WTC11 (cell line): ENCODE data around the gene GREB1. TPM values are rescaled to one million over a fixed set of nuclear protein-coding genes. Genes with fewer than 3 reads are reported as not detected.

Experiments used
- ATAC-seq: fragments of 200-7000 bp; cut with Tn5 transposase; 2 replicates; pipeline ENCODE4 v1.10.0; 2021; ENCODE audit warnings: mild to moderate bottlenecking, moderate library complexity
- CTCF ChIA-PET: fragments of 300-600 bp; sonication (Branson Sonifier 250); formaldehyde crosslinking; loops from one replicate; lab custom pipeline; 2021; ENCODE audit warnings: antibody characterized with exemption; lab: Charles Lee
- POLR2A ChIA-PET: fragments of 350-600 bp; sonication (Branson Sonifier 250); formaldehyde crosslinking; loops from one replicate; lab custom pipeline; 2021; ENCODE audit warnings: antibody characterized with exemption; lab: Charles Lee
- DNase-seq: peaks from one replicate; pipeline ENCODE4 v3.0.0; 2021; ENCODE audit warnings: low spot score
- H3K27ac Mint-ChIP-seq: 2 replicates; pipeline ENCODE4 v1.8.0; 2021; ENCODE audit warnings: mixed read lengths
- H3K27me3 Mint-ChIP-seq: 2 replicates; pipeline ENCODE4 v1.8.0; 2021; ENCODE audit warnings: low read depth, mild to moderate bottlenecking, moderate library complexity, mixed read lengths
- H3K36me3 Mint-ChIP-seq: 2 replicates; pipeline ENCODE4 v1.8.0; 2021; ENCODE audit warnings: mixed read lengths
- H3K4me1 Mint-ChIP-seq: 2 replicates; pipeline ENCODE4 v1.8.0; 2022; ENCODE audit warnings: mixed read lengths
- H3K4me3 Mint-ChIP-seq: 2 replicates; pipeline ENCODE4 v1.8.0; 2021; ENCODE audit warnings: mild to moderate bottlenecking, moderate library complexity, mixed read lengths
- H3K9me3 Mint-ChIP-seq: 2 replicates; pipeline ENCODE4 v1.8.0; 2021; ENCODE audit warnings: mixed read lengths
- CREM ChIP-seq: sonication (generic); formaldehyde crosslinking; IDR thresholded peaks from 2 replicates; pipeline ENCODE4 v1.8.1; 2022; ENCODE audit warnings: mild to moderate bottlenecking, missing genetic modification reagents, moderate library complexity
- GRHL2 ChIP-seq: fragments of 250-450 bp; sonication (Bioruptor Pico); IDR thresholded peaks from 2 replicates; pipeline ENCODE4 v1.8.0; 2022; ENCODE audit warnings: mild to moderate bottlenecking, moderate library complexity; ENCODE audit not compliant: insufficient replicate concordance, severe bottlenecking
- KAT7 ChIP-seq: sonication (generic); formaldehyde crosslinking; IDR thresholded peaks from 2 replicates; pipeline ENCODE4 v1.8.1; 2023; ENCODE audit warnings: missing genetic modification reagents, mild to moderate bottlenecking, borderline replicate concordance
- MXD4 ChIP-seq: fragments of 250-450 bp; sonication (Bioruptor Pico); IDR thresholded peaks from 2 replicates; pipeline ENCODE4 v1.8.0; 2021; ENCODE audit warnings: mild to moderate bottlenecking, moderate library complexity, borderline replicate concordance
- NFE2L1 ChIP-seq: sonication (generic); formaldehyde crosslinking; IDR thresholded peaks from 2 replicates; pipeline ENCODE4 v1.8.1; 2023; ENCODE audit warnings: missing genetic modification reagents
- NR1H2 ChIP-seq: sonication (generic); formaldehyde crosslinking; IDR thresholded peaks from 2 replicates; pipeline ENCODE4 v1.9.0; 2021; ENCODE audit warnings: mild to moderate bottlenecking, moderate library complexity, missing genetic modification reagents
- NR3C1 ChIP-seq: sonication (generic); formaldehyde crosslinking; conservative IDR thresholded peaks from 2 replicates; pipeline ENCODE4 v1.8.1; 2023; ENCODE audit warnings: low read depth, mild to moderate bottlenecking, missing genetic modification reagents
- PRRX2 ChIP-seq: fragments of 250-450 bp; sonication (Bioruptor Pico); IDR thresholded peaks from 2 replicates; pipeline ENCODE4 v1.8.0; 2021; ENCODE audit warnings: mild to moderate bottlenecking
- SP1 ChIP-seq: sonication (generic); formaldehyde crosslinking; conservative IDR thresholded peaks from 2 replicates; pipeline ENCODE4 v1.8.1; 2022; ENCODE audit warnings: missing genetic modification reagents
- TP53 ChIP-seq: sonication (generic); formaldehyde crosslinking; IDR thresholded peaks from 2 replicates; pipeline ENCODE4 v1.8.1; 2023; ENCODE audit warnings: mild to moderate bottlenecking, missing genetic modification reagents
- ZNF423 ChIP-seq: fragments of 250-450 bp; sonication (Bioruptor Pico); IDR thresholded peaks from 2 replicates; pipeline ENCODE4 v2.1.2; 2022; ENCODE audit warnings: mild to moderate bottlenecking, moderate library complexity
- total RNA-seq: library from RNA; stranded (reverse); gene quantifications from 3 replicates; pipeline ENCODE4 v1.2.3, GENCODE V29; 2021
- TF ChIP-seq, protein P1 (sequence below): fragments of 250-450 bp; sonication (Bioruptor Pico); IDR thresholded peaks from 2 replicates; pipeline ENCODE4 v1.8.0; 2021; ENCODE audit warnings: mild to moderate bottlenecking
- TF ChIP-seq, protein P2 (sequence below): sonication (generic); formaldehyde crosslinking; conservative IDR thresholded peaks from 2 replicates; pipeline ENCODE4 v1.8.1; 2022; ENCODE audit warnings: mild to moderate bottlenecking, missing genetic modification reagents
- TF ChIP-seq, protein P3 (sequence below): sonication (generic); formaldehyde crosslinking; IDR thresholded peaks from 2 replicates; pipeline ENCODE4 v1.8.0; 2022; ENCODE audit warnings: mild to moderate bottlenecking, missing genetic modification reagents
- TF ChIP-seq, protein P4 (sequence below): sonication (generic); formaldehyde crosslinking; IDR thresholded peaks from 2 replicates; pipeline ENCODE4 v1.8.0; 2023; ENCODE audit warnings: missing genetic modification reagents
- TF ChIP-seq, protein P5 (sequence below): sonication (generic); formaldehyde crosslinking; IDR thresholded peaks from 2 replicates; pipeline ENCODE4 v1.8.1; 2023; ENCODE audit warnings: mild to moderate bottlenecking, missing genetic modification reagents, borderline replicate concordance
- TF ChIP-seq, protein P6 (sequence below): sonication (generic); formaldehyde crosslinking; IDR thresholded peaks from 2 replicates; pipeline ENCODE4 v1.8.0; 2022; ENCODE audit warnings: missing genetic modification reagents
- TF ChIP-seq, protein P7 (sequence below): fragments of 250-450 bp; sonication (Bioruptor Pico); IDR thresholded peaks from 2 replicates; pipeline ENCODE4 v2.1.2; 2022; ENCODE audit warnings: mild to moderate bottlenecking, moderate library complexity

GREB1 gene
- total RNA-seq, 1 experiment from 2014 or later = 35.7 TPM

DNA sequence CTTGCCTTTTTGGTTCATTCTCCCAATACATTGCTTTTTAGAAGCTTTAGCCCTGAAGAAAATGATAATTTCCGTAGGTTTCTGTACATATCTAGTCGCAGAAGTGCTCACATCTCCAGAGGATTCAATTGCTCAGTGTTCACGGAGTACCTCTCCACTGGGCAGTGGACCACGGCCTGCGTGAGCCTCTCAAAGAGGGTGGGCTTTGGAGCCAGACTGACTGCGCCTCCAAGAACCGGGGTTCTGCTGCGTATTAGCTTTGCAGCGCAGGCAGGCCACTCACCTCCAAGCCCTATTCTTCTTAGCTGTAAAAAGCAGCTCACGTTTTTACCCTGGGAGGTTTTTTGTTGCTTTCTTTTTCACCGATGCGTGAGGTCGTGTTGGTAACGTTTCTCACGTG lies 100.7 kb downstream of the GREB1 start (continued):
- TF ChIP-seq, protein P1, sequence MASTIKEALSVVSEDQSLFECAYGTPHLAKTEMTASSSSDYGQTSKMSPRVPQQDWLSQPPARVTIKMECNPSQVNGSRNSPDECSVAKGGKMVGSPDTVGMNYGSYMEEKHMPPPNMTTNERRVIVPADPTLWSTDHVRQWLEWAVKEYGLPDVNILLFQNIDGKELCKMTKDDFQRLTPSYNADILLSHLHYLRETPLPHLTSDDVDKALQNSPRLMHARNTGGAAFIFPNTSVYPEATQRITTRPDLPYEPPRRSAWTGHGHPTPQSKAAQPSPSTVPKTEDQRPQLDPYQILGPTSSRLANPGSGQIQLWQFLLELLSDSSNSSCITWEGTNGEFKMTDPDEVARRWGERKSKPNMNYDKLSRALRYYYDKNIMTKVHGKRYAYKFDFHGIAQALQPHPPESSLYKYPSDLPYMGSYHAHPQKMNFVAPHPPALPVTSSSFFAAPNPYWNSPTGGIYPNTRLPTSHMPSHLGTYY (CRISPR knock-in tag) = no peak
- TF ChIP-seq, all 79 proteins: peak for 0

DNA sequence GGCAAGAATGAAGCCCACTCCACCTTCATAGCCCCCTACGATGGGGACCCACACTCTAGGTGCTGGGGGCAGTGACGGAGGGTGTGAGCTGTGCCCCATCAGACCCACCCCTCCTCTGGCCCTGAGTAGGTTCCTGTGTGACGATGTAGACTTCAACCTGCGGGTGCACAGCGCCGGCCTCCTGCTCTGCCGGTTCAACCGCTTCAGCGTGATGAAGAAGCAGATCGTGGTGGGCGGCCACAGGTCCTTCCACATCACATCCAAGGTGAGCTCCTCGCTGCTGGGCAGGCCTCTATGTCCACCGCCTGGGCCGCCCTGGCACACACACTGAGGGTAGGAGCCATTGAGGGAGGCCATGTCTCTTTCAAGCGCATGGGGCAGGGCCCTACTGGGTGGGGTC lies 101.3 kb downstream of the GREB1 start:
- no peak for DNase-seq
- ATAC-seq = no peak
- Mint-ChIP-seq H3K36me3 (peaks cover 58% of the 10 kb centered on the region), H3K4me3 (no peak overlapping the region), H3K27ac (no peak overlapping the region), H3K27me3 (no peaks in the 10 kb centered on the region), H3K4me1 (peaks cover 6% of the 10 kb centered on the region; the same call in 1 of the 2 replicates), H3K9me3 (no peaks in the 10 kb centered on the region)
- TF ChIP-seq, protein P2, sequence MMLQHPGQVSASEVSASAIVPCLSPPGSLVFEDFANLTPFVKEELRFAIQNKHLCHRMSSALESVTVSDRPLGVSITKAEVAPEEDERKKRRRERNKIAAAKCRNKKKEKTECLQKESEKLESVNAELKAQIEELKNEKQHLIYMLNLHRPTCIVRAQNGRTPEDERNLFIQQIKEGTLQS (CRISPR knock-in tag) = no peak
- TF ChIP-seq CREM (no peak), NFE2L1 (CRISPR knock-in tag) (no peak)
- POLR2A ChIA-PET = no interaction called here
- CTCF ChIA-PET = no interaction called here

DNA sequence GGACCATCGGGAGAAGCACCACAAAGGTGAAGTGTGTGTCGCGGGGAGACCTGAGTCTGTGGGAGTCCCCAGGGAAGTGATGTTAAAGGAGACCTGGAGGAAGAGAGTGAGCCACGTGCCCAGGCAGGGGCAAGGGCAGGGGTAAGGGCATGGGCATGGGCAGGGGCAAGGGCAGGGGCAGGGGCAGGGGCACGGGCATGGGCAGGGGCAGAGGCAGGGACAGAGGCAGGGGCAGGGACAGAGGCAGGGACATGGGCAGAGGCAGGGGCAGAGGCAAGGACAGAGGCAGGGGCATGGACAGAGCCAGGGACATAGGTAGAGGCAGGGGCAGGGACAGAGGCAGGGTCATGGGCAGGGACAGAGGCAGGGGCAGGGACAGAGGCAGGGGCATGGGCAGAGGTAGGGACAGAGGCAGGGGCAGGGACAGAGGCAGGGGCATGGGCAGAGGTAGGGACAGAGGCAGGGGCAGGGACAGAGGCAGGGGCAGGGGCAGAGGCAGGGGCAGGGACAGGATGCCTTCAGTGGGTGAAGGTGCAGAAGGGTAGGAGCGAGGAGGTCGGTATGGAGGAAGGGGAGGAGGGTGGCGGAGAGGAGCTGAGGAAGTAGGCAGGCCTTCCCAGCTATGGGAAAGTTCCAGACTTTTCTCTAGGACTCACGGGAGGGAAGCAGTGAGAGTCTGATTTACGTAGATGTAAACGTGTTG lies 102.9 kb downstream of the GREB1 start:
- Mint-ChIP-seq H3K36me3 (peaks cover 55% of the 10 kb centered on the region), H3K4me3 (no peak overlapping the region), H3K27ac (no peak overlapping the region), H3K4me1 (no peaks in the 10 kb centered on the region), H3K9me3 (no peaks in the 10 kb centered on the region), H3K27me3 (no peaks in the 10 kb centered on the region)
- ATAC-seq = no peak
- ChIA-PET CTCF (no interaction called here), POLR2A (no interaction called here)
- no peak for DNase-seq
- TF ChIP-seq NR1H2 = no peak
- no peak for TF ChIP-seq ZNF423 (CRISPR knock-in tag)
- no peak for TF ChIP-seq GRHL2 (CRISPR knock-in tag)
- TF ChIP-seq MXD4 (CRISPR knock-in tag) = no peak
- TF ChIP-seq, protein P3, sequence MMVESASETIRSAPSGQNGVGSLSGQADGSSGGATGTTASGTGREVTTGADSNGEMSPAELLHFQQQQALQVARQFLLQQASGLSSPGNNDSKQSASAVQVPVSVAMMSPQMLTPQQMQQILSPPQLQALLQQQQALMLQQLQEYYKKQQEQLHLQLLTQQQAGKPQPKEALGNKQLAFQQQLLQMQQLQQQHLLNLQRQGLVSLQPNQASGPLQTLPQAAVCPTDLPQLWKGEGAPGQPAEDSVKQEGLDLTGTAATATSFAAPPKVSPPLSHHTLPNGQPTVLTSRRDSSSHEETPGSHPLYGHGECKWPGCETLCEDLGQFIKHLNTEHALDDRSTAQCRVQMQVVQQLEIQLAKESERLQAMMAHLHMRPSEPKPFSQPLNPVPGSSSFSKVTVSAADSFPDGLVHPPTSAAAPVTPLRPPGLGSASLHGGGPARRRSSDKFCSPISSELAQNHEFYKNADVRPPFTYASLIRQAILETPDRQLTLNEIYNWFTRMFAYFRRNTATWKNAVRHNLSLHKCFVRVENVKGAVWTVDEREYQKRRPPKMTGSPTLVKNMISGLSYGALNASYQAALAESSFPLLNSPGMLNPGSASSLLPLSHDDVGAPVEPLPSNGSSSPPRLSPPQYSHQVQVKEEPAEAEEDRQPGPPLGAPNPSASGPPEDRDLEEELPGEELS (CRISPR knock-in tag) = no peak
- TF ChIP-seq KAT7 = no peak
- TF ChIP-seq, protein P4, sequence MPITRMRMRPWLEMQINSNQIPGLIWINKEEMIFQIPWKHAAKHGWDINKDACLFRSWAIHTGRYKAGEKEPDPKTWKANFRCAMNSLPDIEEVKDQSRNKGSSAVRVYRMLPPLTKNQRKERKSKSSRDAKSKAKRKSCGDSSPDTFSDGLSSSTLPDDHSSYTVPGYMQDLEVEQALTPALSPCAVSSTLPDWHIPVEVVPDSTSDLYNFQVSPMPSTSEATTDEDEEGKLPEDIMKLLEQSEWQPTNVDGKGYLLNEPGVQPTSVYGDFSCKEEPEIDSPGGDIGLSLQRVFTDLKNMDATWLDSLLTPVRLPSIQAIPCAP (CRISPR knock-in tag) = no peak
- no peak for TF ChIP-seq TP53 (CRISPR knock-in tag)
- TF ChIP-seq PRRX2 = no peak
- TF ChIP-seq, protein P5, sequence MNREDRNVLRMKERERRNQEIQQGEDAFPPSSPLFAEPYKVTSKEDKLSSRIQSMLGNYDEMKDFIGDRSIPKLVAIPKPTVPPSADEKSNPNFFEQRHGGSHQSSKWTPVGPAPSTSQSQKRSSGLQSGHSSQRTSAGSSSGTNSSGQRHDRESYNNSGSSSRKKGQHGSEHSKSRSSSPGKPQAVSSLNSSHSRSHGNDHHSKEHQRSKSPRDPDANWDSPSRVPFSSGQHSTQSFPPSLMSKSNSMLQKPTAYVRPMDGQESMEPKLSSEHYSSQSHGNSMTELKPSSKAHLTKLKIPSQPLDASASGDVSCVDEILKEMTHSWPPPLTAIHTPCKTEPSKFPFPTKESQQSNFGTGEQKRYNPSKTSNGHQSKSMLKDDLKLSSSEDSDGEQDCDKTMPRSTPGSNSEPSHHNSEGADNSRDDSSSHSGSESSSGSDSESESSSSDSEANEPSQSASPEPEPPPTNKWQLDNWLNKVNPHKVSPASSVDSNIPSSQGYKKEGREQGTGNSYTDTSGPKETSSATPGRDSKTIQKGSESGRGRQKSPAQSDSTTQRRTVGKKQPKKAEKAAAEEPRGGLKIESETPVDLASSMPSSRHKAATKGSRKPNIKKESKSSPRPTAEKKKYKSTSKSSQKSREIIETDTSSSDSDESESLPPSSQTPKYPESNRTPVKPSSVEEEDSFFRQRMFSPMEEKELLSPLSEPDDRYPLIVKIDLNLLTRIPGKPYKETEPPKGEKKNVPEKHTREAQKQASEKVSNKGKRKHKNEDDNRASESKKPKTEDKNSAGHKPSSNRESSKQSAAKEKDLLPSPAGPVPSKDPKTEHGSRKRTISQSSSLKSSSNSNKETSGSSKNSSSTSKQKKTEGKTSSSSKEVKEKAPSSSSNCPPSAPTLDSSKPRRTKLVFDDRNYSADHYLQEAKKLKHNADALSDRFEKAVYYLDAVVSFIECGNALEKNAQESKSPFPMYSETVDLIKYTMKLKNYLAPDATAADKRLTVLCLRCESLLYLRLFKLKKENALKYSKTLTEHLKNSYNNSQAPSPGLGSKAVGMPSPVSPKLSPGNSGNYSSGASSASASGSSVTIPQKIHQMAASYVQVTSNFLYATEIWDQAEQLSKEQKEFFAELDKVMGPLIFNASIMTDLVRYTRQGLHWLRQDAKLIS (CRISPR knock-in tag) = no peak
- TF ChIP-seq SP1 (CRISPR knock-in tag) = no peak
- no peak for TF ChIP-seq NR3C1
- TF ChIP-seq, protein P6, sequence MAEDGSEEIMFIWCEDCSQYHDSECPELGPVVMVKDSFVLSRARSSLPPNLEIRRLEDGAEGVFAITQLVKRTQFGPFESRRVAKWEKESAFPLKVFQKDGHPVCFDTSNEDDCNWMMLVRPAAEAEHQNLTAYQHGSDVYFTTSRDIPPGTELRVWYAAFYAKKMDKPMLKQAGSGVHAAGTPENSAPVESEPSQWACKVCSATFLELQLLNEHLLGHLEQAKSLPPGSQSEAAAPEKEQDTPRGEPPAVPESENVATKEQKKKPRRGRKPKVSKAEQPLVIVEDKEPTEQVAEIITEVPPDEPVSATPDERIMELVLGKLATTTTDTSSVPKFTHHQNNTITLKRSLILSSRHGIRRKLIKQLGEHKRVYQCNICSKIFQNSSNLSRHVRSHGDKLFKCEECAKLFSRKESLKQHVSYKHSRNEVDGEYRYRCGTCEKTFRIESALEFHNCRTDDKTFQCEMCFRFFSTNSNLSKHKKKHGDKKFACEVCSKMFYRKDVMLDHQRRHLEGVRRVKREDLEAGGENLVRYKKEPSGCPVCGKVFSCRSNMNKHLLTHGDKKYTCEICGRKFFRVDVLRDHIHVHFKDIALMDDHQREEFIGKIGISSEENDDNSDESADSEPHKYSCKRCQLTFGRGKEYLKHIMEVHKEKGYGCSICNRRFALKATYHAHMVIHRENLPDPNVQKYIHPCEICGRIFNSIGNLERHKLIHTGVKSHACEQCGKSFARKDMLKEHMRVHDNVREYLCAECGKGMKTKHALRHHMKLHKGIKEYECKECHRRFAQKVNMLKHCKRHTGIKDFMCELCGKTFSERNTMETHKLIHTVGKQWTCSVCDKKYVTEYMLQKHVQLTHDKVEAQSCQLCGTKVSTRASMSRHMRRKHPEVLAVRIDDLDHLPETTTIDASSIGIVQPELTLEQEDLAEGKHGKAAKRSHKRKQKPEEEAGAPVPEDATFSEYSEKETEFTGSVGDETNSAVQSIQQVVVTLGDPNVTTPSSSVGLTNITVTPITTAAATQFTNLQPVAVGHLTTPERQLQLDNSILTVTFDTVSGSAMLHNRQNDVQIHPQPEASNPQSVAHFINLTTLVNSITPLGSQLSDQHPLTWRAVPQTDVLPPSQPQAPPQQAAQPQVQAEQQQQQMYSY (CRISPR knock-in tag) = no peak
- TF ChIP-seq, protein P7, sequence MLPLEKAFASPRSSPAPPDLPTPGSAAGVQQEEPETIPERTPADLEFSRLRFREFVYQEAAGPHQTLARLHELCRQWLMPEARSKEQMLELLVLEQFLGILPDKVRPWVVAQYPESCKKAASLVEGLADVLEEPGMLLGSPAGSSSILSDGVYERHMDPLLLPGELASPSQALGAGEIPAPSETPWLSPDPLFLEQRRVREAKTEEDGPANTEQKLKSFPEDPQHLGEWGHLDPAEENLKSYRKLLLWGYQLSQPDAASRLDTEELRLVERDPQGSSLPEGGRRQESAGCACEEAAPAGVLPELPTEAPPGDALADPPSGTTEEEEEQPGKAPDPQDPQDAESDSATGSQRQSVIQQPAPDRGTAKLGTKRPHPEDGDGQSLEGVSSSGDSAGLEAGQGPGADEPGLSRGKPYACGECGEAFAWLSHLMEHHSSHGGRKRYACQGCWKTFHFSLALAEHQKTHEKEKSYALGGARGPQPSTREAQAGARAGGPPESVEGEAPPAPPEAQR (CRISPR knock-in tag) = no peak
